HL-60 (cell line): ENCODE data around the gene MASP2.

Experiments used
- GABPA ChIP-seq: IDR thresholded peaks from 2 replicates; pipeline ENCODE4 v1.6.1; 2012; ENCODE audit warnings: low read depth
- POLR2AphosphoS5 ChIP-seq: IDR thresholded peaks from 2 replicates; pipeline ENCODE4 v1.6.1; 2012; ENCODE audit warnings: low read depth
- TF ChIP-seq, protein P1 (sequence below): IDR thresholded peaks from one replicate; pipeline ENCODE4 v1.5.1; 2011; ENCODE audit warnings: low read length, control low read depth, inconsistent platforms; ENCODE audit not compliant: insufficient read depth
- TF ChIP-seq, protein P2 (sequence below): IDR thresholded peaks from 2 replicates; pipeline ENCODE4 v1.6.1; 2012; ENCODE audit warnings: low read depth; ENCODE audit not compliant: insufficient replicate concordance

DNA sequence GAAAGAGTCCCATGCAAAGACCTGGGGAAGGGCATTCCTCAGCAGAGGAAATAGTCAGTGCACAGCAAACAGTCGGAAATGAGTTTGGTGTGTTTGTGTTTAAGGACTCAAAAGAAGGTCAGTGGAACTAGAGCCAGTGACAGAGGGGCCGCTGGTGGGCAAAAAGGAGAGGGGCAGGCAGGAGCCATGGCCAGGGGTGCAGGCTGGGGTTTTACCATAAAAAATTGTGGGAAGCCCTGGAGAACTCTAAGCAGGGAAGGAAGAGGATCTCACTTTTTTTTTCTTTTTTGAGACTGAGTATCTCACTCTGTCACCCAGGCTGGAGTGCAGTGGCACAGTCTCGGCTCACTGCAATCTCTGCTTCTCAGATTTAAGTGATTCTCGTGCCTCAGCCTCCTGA, 68.3 kb downstream of the MASP2 start:
- TF ChIP-seq, protein P1, sequence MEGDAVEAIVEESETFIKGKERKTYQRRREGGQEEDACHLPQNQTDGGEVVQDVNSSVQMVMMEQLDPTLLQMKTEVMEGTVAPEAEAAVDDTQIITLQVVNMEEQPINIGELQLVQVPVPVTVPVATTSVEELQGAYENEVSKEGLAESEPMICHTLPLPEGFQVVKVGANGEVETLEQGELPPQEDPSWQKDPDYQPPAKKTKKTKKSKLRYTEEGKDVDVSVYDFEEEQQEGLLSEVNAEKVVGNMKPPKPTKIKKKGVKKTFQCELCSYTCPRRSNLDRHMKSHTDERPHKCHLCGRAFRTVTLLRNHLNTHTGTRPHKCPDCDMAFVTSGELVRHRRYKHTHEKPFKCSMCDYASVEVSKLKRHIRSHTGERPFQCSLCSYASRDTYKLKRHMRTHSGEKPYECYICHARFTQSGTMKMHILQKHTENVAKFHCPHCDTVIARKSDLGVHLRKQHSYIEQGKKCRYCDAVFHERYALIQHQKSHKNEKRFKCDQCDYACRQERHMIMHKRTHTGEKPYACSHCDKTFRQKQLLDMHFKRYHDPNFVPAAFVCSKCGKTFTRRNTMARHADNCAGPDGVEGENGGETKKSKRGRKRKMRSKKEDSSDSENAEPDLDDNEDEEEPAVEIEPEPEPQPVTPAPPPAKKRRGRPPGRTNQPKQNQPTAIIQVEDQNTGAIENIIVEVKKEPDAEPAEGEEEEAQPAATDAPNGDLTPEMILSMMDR: no peak
- TF ChIP-seq, protein P2, sequence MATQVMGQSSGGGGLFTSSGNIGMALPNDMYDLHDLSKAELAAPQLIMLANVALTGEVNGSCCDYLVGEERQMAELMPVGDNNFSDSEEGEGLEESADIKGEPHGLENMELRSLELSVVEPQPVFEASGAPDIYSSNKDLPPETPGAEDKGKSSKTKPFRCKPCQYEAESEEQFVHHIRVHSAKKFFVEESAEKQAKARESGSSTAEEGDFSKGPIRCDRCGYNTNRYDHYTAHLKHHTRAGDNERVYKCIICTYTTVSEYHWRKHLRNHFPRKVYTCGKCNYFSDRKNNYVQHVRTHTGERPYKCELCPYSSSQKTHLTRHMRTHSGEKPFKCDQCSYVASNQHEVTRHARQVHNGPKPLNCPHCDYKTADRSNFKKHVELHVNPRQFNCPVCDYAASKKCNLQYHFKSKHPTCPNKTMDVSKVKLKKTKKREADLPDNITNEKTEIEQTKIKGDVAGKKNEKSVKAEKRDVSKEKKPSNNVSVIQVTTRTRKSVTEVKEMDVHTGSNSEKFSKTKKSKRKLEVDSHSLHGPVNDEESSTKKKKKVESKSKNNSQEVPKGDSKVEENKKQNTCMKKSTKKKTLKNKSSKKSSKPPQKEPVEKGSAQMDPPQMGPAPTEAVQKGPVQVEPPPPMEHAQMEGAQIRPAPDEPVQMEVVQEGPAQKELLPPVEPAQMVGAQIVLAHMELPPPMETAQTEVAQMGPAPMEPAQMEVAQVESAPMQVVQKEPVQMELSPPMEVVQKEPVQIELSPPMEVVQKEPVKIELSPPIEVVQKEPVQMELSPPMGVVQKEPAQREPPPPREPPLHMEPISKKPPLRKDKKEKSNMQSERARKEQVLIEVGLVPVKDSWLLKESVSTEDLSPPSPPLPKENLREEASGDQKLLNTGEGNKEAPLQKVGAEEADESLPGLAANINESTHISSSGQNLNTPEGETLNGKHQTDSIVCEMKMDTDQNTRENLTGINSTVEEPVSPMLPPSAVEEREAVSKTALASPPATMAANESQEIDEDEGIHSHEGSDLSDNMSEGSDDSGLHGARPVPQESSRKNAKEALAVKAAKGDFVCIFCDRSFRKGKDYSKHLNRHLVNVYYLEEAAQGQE: no peak
- TF ChIP-seq GABPA (no peak), POLR2AphosphoS5 (no peak)
